A549 treated with Mapracorat at 1 μM for 4 hours (cell line): ENCODE data around the gene MKNK1. TPM values are rescaled to one million over a fixed set of nuclear protein-coding genes. Genes with fewer than 3 reads are reported as not detected.

Experiments used
- total RNA-seq: library from RNA; stranded (reverse); fragments of 200-300 nt; extraction: Qiagen RNA extraction; gene quantifications from 5 replicates; pipeline ENCODE4 v1.2.3, GENCODE V29; 2022

The MKNK1 gene
- total RNA-seq = 18.3 to 21.3 TPM (median 19.5 TPM) in 5 replicates

GRCh38 chr1:46603858-46604549 is at the start of gene MKNK1:
Gene MKNK1, minus strand, starts transcription at chr1:46604268. Its CDS starts 20,941 bp downstream, at chr1:46583327.

GRCh38 chr1:46616277-46617107 is 12.4 kb upstream of the MKNK1 start, which contains the start of gene MOB3C:
Gene MOB3C, minus strand, starts transcription at chr1:46616811. Its CDS starts 3,490 bp downstream, at chr1:46613321.

GRCh38 chr1:46551597-46552095 is 52.4 kb downstream of the MKNK1 start, which contains the start of gene KNCN:
Gene KNCN, minus strand, starts transcription at chr1:46551647. Its CDS starts 432 bp downstream, at chr1:46551215.

Other genes starting within 250 kb of the MKNK1 start
- 0.45 to 1.00 TPM (median 0.81 TPM) in 5 replicates for gene FAAH, start 210.0 kb downstream of the MKNK1 start, total RNA-seq
- 0.63 to 1.2 TPM (median 0.94 TPM) in 5 replicates for gene DMBX1, start 114.4 kb downstream of the MKNK1 start, total RNA-seq
- not detected in 5 replicates for gene KNCN, start 52.6 kb downstream of the MKNK1 start, total RNA-seq
- 3.6 to 4.3 TPM (median 3.9 TPM) in 5 replicates for gene MOB3C, start 12.5 kb upstream of the MKNK1 start, total RNA-seq
- gene ATPAF1, start 64.1 kb upstream of the MKNK1 start, total RNA-seq = 33.6 to 38.2 TPM (median 35.2 TPM) in 5 replicates
- gene TEX38, start 67.6 kb upstream of the MKNK1 start, total RNA-seq = not detected in 5 replicates
- gene EFCAB14, start 114.8 kb upstream of the MKNK1 start, total RNA-seq = 21.0 to 27.8 TPM (median 27.3 TPM) in 5 replicates
- gene CYP4B1, start 194.8 kb upstream of the MKNK1 start, total RNA-seq = 0.16 TPM in 1 of 5 replicates, not detected in the others